Keratinocyte (primary cell): ENCODE data around the gene COPS3. TPM values are rescaled to one million over a fixed set of nuclear protein-coding genes. Genes with fewer than 3 reads are reported as not detected.

Source experiments
- DNase-seq: peaks from one replicate; pipeline ENCODE4 v3.0.0-alpha.2; 2011; ENCODE audit warnings: low read depth, missing footprints, low spot score
- FAIRE-seq: peaks from 2 replicates; lab custom pipeline; 2011; peaks lifted over from hg19 to GRCh38; lab: Jason Lieb, UNC
- H2AFZ ChIP-seq: 2 replicates; pipeline ENCODE4 v1.6.0; 2012; ENCODE audit warnings: low read length, control low read depth, inconsistent platforms; ENCODE audit not compliant: control insufficient read depth
- H3K27ac ChIP-seq: 2 replicates; pipeline ENCODE4 v1.5.1; 2011; ENCODE audit warnings: low read length; ENCODE audit not compliant: control insufficient read depth, insufficient read depth
- H3K27me3 ChIP-seq: 3 replicates; pipeline ENCODE4 v1.6.0; 2011; ENCODE audit warnings: low read length; ENCODE audit not compliant: control insufficient read depth, insufficient read depth; ENCODE audit errors: extremely low read depth
- H3K36me3 ChIP-seq, 2 experiments: 2 replicates in 1 of 2; 3 replicates in 1 of 2; pipeline ENCODE4 v1.5.1; 2011; ENCODE audit warnings: low read length in 2 of 2, mild to moderate bottlenecking in 1 of 2; ENCODE audit not compliant: control insufficient read depth in 2 of 2, insufficient read depth in 2 of 2; ENCODE audit errors: extremely low read depth in 1 of 2
- H3K4me1 ChIP-seq: 3 replicates; pipeline ENCODE4 v1.5.1; 2011; ENCODE audit warnings: low read length; ENCODE audit not compliant: control insufficient read depth, insufficient read depth; ENCODE audit errors: extremely low read depth
- H3K4me2 ChIP-seq: 3 replicates; pipeline ENCODE4 v1.6.0; 2011; ENCODE audit warnings: low read depth, low read length; ENCODE audit not compliant: control insufficient read depth, insufficient read depth; ENCODE audit errors: extremely low read depth
- H3K4me3 ChIP-seq, 3 experiments: fragments of 200-600 bp in 1 of 3; sonication (generic) in 1 of 3; 2 replicates in 2 of 3; 3 replicates in 1 of 3; pipeline ENCODE4 v1.5.1; 2011 to 2016; ENCODE audit warnings: low read length in 3 of 3, mild to moderate bottlenecking in 3 of 3, control low read depth in 2 of 3, inconsistent platforms in 1 of 3, low read depth in 1 of 3, mixed read lengths in 1 of 3, mixed run types in 1 of 3, moderate library complexity in 1 of 3; ENCODE audit not compliant: control insufficient read depth in 2 of 3, insufficient read depth in 2 of 3; ENCODE audit errors: extremely low read depth in 1 of 3
- H3K79me2 ChIP-seq: 2 replicates; pipeline ENCODE4 v1.6.0; 2012; ENCODE audit warnings: low read length; ENCODE audit not compliant: control insufficient read depth, insufficient read depth
- H3K9ac ChIP-seq: 3 replicates; pipeline ENCODE4 v1.6.0; 2011; ENCODE audit warnings: low read length; ENCODE audit not compliant: control insufficient read depth, insufficient read depth; ENCODE audit errors: extremely low read depth
- H3K9me1 ChIP-seq: 3 replicates; pipeline ENCODE4 v1.6.0; 2011; ENCODE audit warnings: low read length; ENCODE audit not compliant: control insufficient read depth, insufficient read depth; ENCODE audit errors: extremely low read depth
- H3K9me3 ChIP-seq: 2 replicates; pipeline ENCODE4 v1.5.1; 2012; ENCODE audit warnings: low read depth, low read length; ENCODE audit not compliant: control insufficient read depth
- H4K20me1 ChIP-seq: 3 replicates; pipeline ENCODE4 v1.6.0; 2011; ENCODE audit warnings: low read length; ENCODE audit not compliant: control insufficient read depth, insufficient read depth; ENCODE audit errors: extremely low read depth
- EZH2 ChIP-seq: IDR thresholded peaks from one replicate; pipeline ENCODE4 v1.6.1; 2012; ENCODE audit warnings: inconsistent platforms, mild to moderate bottlenecking, low read length, moderate library complexity
- dilution Hi-C: fragments of 300-500 bp; cut with MboI; formaldehyde crosslinking; loops from one replicate; pipeline ENCODE4 v1.7.0; 2020; ENCODE audit warnings: low sequenced_read_pairs; ENCODE audit not compliant: extremely low pct_ligation_motif_present
- polyA plus RNA-seq, 5 experiments: library from polyadenylated mRNA; depleted of rRNA in 3 of 5; stranded (reverse) in 3 of 5; stranded (forward) in 1 of 5; unstranded in 1 of 5; fragments of >200 nt; gene quantifications; 1 replicate in 1 of 5; 2 replicates in 3 of 5; 3 replicates in 1 of 5; pipeline versions ENCODE4 v1.2.1 to v1.2.3, GENCODE V29; 2011 to 2012; ENCODE audit warnings: missing spikeins in 2 of 5, low read depth in 1 of 5, low replicate concordance in 1 of 5
- TF ChIP-seq, protein P1 (sequence below), 3 experiments: IDR thresholded peaks in 1 of 3; conservative IDR thresholded peaks in 1 of 3; optimal IDR thresholded peaks in 1 of 3; 2 replicates in 2 of 3; 3 replicates in 1 of 3; pipeline versions ENCODE3 to v1.5.1; 2011; ENCODE audit warnings: low read length in 3 of 3, mild to moderate bottlenecking in 3 of 3, moderate library complexity in 2 of 3, control low read depth in 1 of 3, inconsistent platforms in 1 of 3; ENCODE audit not compliant: insufficient read depth in 2 of 3; ENCODE audit errors: extremely low read depth in 1 of 3

COPS3 gene
- polyA plus RNA-seq, 1 donor (not counting 4 experiments of a cell fraction or from before 2014, with no cell fraction given), result 89.7 TPM

DNA sequence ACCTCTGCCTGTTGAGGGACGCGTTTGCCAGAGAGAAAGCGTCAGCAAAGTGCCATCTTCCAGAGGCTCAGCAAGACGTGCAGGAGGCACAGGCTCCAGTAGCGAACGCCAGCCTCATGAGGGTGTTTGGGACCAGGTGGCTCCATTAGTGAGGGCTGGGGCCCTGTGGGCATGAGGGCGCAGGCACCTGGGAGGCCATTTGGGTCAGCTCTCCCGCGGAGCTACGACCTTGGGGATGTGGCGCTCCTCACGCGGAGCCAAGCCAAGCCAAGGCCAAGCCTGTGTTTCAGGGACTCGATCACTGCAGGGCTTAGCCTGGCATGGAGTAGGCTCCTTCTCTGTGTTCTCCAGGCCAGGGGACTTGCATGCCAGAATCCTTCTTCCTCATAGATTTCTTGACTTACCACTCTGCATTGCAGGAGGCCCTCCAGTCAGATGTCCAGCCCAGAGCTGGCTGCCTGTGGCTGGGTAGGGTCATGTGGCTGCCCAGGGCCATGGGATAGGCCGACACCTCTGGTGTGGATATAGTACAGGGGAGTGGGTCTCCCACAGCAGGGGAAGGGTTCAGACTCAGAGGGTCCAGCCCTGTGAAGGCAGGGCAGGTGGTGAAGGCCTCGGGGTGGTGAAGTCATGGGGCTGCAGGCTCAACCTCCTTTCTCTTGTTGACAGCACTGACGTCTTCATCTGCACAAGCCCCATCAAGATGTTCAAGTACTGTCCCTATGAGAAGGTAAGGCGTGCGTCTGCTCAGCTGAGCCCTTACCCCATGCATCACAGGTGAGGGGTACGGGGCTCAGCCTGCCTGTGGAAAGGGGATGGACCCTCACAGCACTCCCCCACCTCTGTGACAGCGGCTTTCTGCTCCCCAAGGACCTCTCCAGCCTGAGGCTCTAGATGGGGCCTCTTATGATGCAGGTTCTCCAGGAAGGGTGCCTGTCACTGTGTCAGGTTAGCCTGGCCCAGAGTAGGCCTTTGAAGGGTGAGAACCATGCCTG lies 41.8 kb upstream of the COPS3 start:
- TF ChIP-seq, protein P1, sequence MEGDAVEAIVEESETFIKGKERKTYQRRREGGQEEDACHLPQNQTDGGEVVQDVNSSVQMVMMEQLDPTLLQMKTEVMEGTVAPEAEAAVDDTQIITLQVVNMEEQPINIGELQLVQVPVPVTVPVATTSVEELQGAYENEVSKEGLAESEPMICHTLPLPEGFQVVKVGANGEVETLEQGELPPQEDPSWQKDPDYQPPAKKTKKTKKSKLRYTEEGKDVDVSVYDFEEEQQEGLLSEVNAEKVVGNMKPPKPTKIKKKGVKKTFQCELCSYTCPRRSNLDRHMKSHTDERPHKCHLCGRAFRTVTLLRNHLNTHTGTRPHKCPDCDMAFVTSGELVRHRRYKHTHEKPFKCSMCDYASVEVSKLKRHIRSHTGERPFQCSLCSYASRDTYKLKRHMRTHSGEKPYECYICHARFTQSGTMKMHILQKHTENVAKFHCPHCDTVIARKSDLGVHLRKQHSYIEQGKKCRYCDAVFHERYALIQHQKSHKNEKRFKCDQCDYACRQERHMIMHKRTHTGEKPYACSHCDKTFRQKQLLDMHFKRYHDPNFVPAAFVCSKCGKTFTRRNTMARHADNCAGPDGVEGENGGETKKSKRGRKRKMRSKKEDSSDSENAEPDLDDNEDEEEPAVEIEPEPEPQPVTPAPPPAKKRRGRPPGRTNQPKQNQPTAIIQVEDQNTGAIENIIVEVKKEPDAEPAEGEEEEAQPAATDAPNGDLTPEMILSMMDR (optimal IDR thresholded peaks at IDR 0.05 in 1 of 3, IDR thresholded peaks at IDR 0.05 in 1 of 3, conservative IDR thresholded peaks at IDR 0.05 in 1 of 3; ENCODE audit: extremely low read depth in 1 of 3, insufficient read depth in 2 of 3, low read length in 3 of 3), result no peak
- no peak for TF ChIP-seq EZH2
- H3K27me3 ChIP-seq, result peaks cover 3% of the 10 kb centered on the region
- H4K20me1 ChIP-seq, result no peaks in the 10 kb centered on the region
- no peak overlapping the region for H3K9ac ChIP-seq
- no peaks in the 10 kb centered on the region for H3K9me3 ChIP-seq
- DNase-seq (no peak), FAIRE-seq (no peak)
- H3K4me2 ChIP-seq, result no peak overlapping the region
- H3K36me3 ChIP-seq, result no peaks in the 10 kb centered on the region
- dilution Hi-C loops, result no loop called here
- no peak overlapping the region for H3K27ac ChIP-seq
- no peaks in the 10 kb centered on the region for H3K4me1 ChIP-seq
- H3K79me2 ChIP-seq, result no peaks in the 10 kb centered on the region
- H2AFZ ChIP-seq, result no peak overlapping the region
- H3K4me3 ChIP-seq, result no peak overlapping the region
- no peaks in the 10 kb centered on the region for H3K9me1 ChIP-seq

DNA sequence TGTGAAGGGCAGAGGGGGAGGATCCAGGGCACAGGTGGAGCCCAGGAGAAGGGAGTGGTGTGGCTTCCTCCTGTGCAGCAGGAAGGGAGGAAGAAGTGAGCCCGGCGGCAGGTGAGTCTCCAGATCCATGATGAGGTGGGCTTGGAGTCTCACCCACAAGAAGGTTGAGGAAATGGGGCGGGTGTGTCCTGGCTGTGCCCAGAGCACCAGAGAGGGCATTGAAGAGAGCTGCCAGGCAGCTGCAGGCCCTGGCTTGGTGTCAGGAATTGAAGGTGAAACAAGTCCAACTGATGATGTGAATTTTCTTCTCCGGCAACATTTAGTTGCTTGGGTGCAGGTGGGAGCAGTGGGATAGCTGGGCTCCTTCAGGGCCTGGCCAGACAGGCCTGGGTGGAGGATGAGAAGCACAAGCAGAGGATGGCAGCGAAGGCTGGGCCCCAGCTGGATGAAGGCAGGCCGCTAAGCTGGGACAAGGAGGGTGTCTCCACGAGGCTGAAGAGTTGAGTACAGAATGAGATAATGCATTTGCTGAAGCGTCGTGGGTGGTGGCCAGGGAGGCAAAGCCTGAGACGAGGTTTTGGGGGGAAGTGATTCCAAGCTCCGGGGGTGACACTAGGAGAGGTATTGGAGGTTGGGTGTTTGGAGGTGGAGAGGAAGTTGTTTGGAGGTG lies 40.4 kb upstream of the COPS3 start:
- Histone ChIP-seq H3K79me2 (no peaks in the 10 kb centered on the region), H3K27ac (no peak overlapping the region), H3K9ac (no peak overlapping the region), H3K4me2 (no peak overlapping the region), H3K9me3 (no peaks in the 10 kb centered on the region), H3K9me1 (no peaks in the 10 kb centered on the region), H3K27me3 (peaks cover 3% of the 10 kb centered on the region), H4K20me1 (no peaks in the 10 kb centered on the region), H3K4me3 (no peak overlapping the region), H2AFZ (no peak overlapping the region), H3K4me1 (no peaks in the 10 kb centered on the region), H3K36me3 (no peaks in the 10 kb centered on the region)
- dilution Hi-C loops, result no loop called here
- DNase-seq (no peak), FAIRE-seq (no peak)
- TF ChIP-seq, protein P1 (optimal IDR thresholded peaks at IDR 0.05 in 1 of 3, IDR thresholded peaks at IDR 0.05 in 1 of 3, conservative IDR thresholded peaks at IDR 0.05 in 1 of 3; ENCODE audit: extremely low read depth in 1 of 3, insufficient read depth in 2 of 3, low read length in 3 of 3), result no peak
- TF ChIP-seq EZH2, result no peak
